Neural progenitor cell (in vitro differentiated cells): ENCODE results near the gene EPHA10.

Experiments used
- CTCF ChIP-seq: fragments of 200-600 bp; sonication (generic); IDR thresholded peaks from 2 replicates; pipeline ENCODE4 v1.5.1; 2017; ENCODE audit warnings: antibody characterized with exemption, mild to moderate bottlenecking
- EZH2 ChIP-seq: fragments of 200-600 bp; sonication (generic); IDR thresholded peaks from 2 replicates; pipeline ENCODE4 v1.6.1; 2017; ENCODE audit warnings: antibody characterized with exemption, mild to moderate bottlenecking, moderate library complexity

GRCh38 chr1:37697090-37697489 lies 67.8 kb downstream of the EPHA10 start:
- TF ChIP-seq CTCF (no peak), EZH2 (no peak)
